Gastroesophageal sphincter (tissue), 3 donors: ENCODE measurements around the gene PARD3.

Source experiments
- CTCF ChIP-seq, 4 experiments: fragments of 200-600 bp in 2 of 4; fragments of 450-650 bp in 2 of 4; sonication (generic) in 1 of 4; IDR thresholded peaks; one replicate each; pipeline ENCODE4 v1.5.1; 2017 to 2019; ENCODE audit warnings: antibody characterized with exemption in 4 of 4, mild to moderate bottlenecking in 2 of 4, moderate library complexity in 2 of 4
- POLR2A ChIP-seq, 2 donors: fragments of 450-650 bp; IDR thresholded peaks; one replicate each; pipeline ENCODE4 v1.6.1; 2017; ENCODE audit warnings: antibody characterized with exemption in 2 of 2, mild to moderate bottlenecking in 2 of 2, moderate library complexity in 1 of 2
- POLR2AphosphoS5 ChIP-seq: sonication (generic); formaldehyde crosslinking; IDR thresholded peaks from one replicate; pipeline ENCODE4 v1.6.1; 2017; ENCODE audit warnings: antibody characterized with exemption

DNA sequence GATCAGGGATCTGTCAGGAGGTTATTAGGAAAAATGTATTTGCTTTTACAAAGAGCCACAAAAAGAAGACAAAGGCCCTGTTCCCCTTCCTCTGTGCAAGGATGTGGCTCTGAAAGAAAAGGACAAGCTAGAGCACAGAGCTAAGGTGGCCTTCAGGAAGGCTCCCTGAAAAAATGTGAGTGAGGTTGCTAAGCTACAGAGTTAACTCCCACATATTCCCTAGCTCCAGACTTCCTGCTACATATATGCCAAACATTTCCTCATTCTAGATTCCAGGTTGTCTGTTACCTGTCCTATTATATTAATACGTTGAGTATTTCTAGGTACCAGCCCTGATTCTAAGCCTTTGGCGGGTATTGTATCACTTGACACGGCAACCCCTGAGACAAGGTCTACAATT, 369.0 kb downstream of the PARD3 start:
- TF ChIP-seq CTCF (IDR thresholded peaks at IDR 0.05): no peak
- TF ChIP-seq POLR2A (IDR thresholded peaks at IDR 0.05): no peak
- no peak for TF ChIP-seq POLR2AphosphoS5
